ENCODE results near the gene PPP1R3F.
"Not testable (repeated sequence)": the region's sequence is repeated elsewhere in the genome, so short reads cannot be mapped to it uniquely, and the experiment has no call there.

GRCh38 chrX:49330421-49330820 lies 60.8 kb downstream of the PPP1R3F start:
- not testable (repeated sequence) for TF ChIP-seq CTCF (IDR thresholded peaks at IDR 0.05; ENCODE audit: insufficient read depth, low read length); REST (IDR thresholded peaks at IDR 0.05; ENCODE audit: insufficient replicate concordance, low read depth); POLR2AphosphoS5 (IDR thresholded peaks at IDR 0.05; ENCODE audit: low read depth); GABPA (IDR thresholded peaks at IDR 0.05; ENCODE audit: low read depth); SPI1 (IDR thresholded peaks at IDR 0.05; ENCODE audit: borderline replicate concordance, low read depth)

All from HL-60 (cell line).